Measurements from ENCODE around the gene KCNJ4. TPM values are rescaled to one million over a fixed set of nuclear protein-coding genes. Genes with fewer than 3 reads are reported as not detected.

The KCNJ4 gene
- total RNA-seq, 1 experiment from 2014 or later = 0.22 TPM

- CTCF ChIA-PET = interaction anchor here (0.6 kb wide), 1 partner anchor 207 kb away, joined by 6 read pairs; no protein-coding TSS in a partner anchor
- no peak for DNase-seq
- BruUV-seq (replicated peaks) = no TSS peak
Observed at GRCh38 chr22:38429499-38430068, 25.4 kb downstream of the KCNJ4 start.

GRCh38 chr22:38428714-38429113 is 26.3 kb downstream of the KCNJ4 start:
- Histone ChIP-seq H3K9me2 (ENCODE audit: insufficient read depth) (no peaks in the 10 kb centered on the region), H3K4me1 (replicated peaks; ENCODE audit: insufficient read depth) (no peaks in the 10 kb centered on the region), H3K4me2 (no peak overlapping the region), H4K20me1 (ENCODE audit: insufficient read depth) (no peaks in the 10 kb centered on the region), H3K9me3 (ENCODE audit: insufficient read depth, low read depth) (no peaks in the 10 kb centered on the region), H3K4me3 (no peak overlapping the region), H3K79me2 (ENCODE audit: low read depth) (no peaks in the 10 kb centered on the region), H2AFZ (no peak overlapping the region), H3K27me3 (ENCODE audit: insufficient read depth, low read depth) (no peaks in the 10 kb centered on the region), H3F3A (ENCODE audit: insufficient read depth, low read depth) (no peaks in the 10 kb centered on the region; the same call in 1 of the 2 replicates), H3K27ac (no peak overlapping the region), H3K36me3 (ENCODE audit: low read depth) (no peaks in the 10 kb centered on the region)
- BruUV-seq (replicated peaks) = no TSS peak
- POLR2A ChIA-PET (ENCODE audit: unreplicated experiment) = no interaction called here
- CTCF ChIA-PET = interaction anchor here (0.6 kb wide), 1 partner anchor 206 kb away, joined by 6 read pairs; no protein-coding TSS in a partner anchor
- no peak for DNase-seq
- TF ChIP-seq CTCF (conservative IDR thresholded peaks at IDR 0.05) (no peak), EZH2 (IDR thresholded peaks at IDR 0.05; ENCODE audit: low read depth) (no peak)
- intact Hi-C loops (cut with micrococcal nuclease; ENCODE audit: unreplicated experiment) = no loop called here

More at GRCh38 chr22:38429499-38430068, 25.4 kb downstream of the KCNJ4 start:
- H3K4me3 ChIP-seq = no peak overlapping the region
- no peaks in the 10 kb centered on the region for H3K4me1 ChIP-seq (replicated peaks; ENCODE audit: insufficient read depth)
- POLR2A ChIA-PET (ENCODE audit: unreplicated experiment) = no interaction called here
- H2AFZ ChIP-seq = no peak overlapping the region
- H4K20me1 ChIP-seq (ENCODE audit: insufficient read depth) = no peaks in the 10 kb centered on the region
- TF ChIP-seq CTCF (conservative IDR thresholded peaks at IDR 0.05) = no peak
- no peak for TF ChIP-seq EZH2 (IDR thresholded peaks at IDR 0.05; ENCODE audit: low read depth)
- intact Hi-C loops (cut with micrococcal nuclease; ENCODE audit: unreplicated experiment) = no loop called here
- no peaks in the 10 kb centered on the region for H3F3A ChIP-seq (ENCODE audit: insufficient read depth, low read depth)
- H3K9me3 ChIP-seq (ENCODE audit: insufficient read depth, low read depth) = no peaks in the 10 kb centered on the region
- H3K27me3 ChIP-seq (ENCODE audit: insufficient read depth, low read depth) = 0 out of 2 replicates have a peak, but pooled peaks cover 3% of the 10 kb centered on the region
- no peaks in the 10 kb centered on the region for H3K9me2 ChIP-seq (ENCODE audit: insufficient read depth)
- no peak overlapping the region for H3K27ac ChIP-seq
- H3K36me3 ChIP-seq (ENCODE audit: low read depth) = no peaks in the 10 kb centered on the region
- H3K4me2 ChIP-seq = no peak overlapping the region
- no peaks in the 10 kb centered on the region for H3K79me2 ChIP-seq (ENCODE audit: low read depth)

- ChIA-PET CTCF (no interaction called here), POLR2A (ENCODE audit: unreplicated experiment) (no interaction called here)
- Histone ChIP-seq H3K27ac (no peak overlapping the region), H3K9me3 (ENCODE audit: insufficient read depth, low read depth) (no peaks in the 10 kb centered on the region), H3K4me3 (no peak overlapping the region), H3K4me1 (replicated peaks; ENCODE audit: insufficient read depth) (no peaks in the 10 kb centered on the region), H3F3A (ENCODE audit: insufficient read depth, low read depth) (no peaks in the 10 kb centered on the region; the same call in 1 of the 2 replicates), H4K20me1 (ENCODE audit: insufficient read depth) (no peaks in the 10 kb centered on the region), H3K36me3 (ENCODE audit: low read depth) (no peaks in the 10 kb centered on the region), H3K79me2 (ENCODE audit: low read depth) (no peaks in the 10 kb centered on the region), H2AFZ (no peak overlapping the region), H3K27me3 (ENCODE audit: insufficient read depth, low read depth) (no peaks in the 10 kb centered on the region), H3K9me2 (ENCODE audit: insufficient read depth) (no peaks in the 10 kb centered on the region), H3K4me2 (no peak overlapping the region)
- TF ChIP-seq CTCF (conservative IDR thresholded peaks at IDR 0.05) = no peak
- no peak for TF ChIP-seq EZH2 (IDR thresholded peaks at IDR 0.05; ENCODE audit: low read depth)
- intact Hi-C loops (cut with micrococcal nuclease; ENCODE audit: unreplicated experiment) = no loop called here
- DNase-seq = no peak
- no TSS peak for BruUV-seq (replicated peaks)
Observed at GRCh38 chr22:38427940-38428339, 27.1 kb downstream of the KCNJ4 start.

Measured in PC-9 (cell line).